HG02642 (cell line): ENCODE measurements around the gene LGALS4.
"Not testable (repeated sequence)": the region's sequence is repeated elsewhere in the genome, so short reads cannot be mapped to it uniquely, and the experiment has no call there.

Experiments used
- ATAC-seq: cut with Tn5 transposase; IDR thresholded peaks from one replicate; pipeline ENCODE4 v1.9.1; 2021; ENCODE audit warnings: mild to moderate bottlenecking; ENCODE audit not compliant: unreplicated experiment, poor library complexity

LGALS4 gene, protein sequence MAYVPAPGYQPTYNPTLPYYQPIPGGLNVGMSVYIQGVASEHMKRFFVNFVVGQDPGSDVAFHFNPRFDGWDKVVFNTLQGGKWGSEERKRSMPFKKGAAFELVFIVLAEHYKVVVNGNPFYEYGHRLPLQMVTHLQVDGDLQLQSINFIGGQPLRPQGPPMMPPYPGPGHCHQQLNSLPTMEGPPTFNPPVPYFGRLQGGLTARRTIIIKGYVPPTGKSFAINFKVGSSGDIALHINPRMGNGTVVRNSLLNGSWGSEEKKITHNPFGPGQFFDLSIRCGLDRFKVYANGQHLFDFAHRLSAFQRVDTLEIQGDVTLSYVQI

DNA sequence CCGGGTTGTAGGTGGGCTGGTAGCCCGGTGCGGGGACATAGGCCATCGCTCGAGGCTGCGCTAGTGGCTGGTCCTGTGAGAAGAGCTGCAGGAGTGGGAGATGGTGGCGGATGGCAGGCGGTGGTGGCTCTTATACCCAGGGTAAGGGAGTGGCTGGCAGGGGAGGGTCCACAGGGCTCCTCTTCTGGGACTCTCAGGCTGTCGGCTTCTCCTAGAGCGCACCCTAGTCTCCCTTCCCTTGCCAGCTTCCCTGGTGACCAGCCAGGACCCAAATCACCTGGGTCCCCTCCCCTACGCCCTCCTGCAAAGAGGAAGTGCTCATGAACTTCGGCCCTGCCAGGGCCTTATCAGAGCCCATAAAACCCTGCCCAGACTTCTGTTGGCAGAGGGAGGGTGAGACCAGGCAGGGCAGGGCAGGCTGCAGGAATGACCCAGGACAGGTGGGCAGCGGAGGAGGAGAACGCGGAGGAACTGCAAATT, at the start of gene LGALS4:
LGALS4 (minus strand) TSS at position 105 of the 480 bp plus-strand sequence; CDS start at position 46, 59 bp downstream.
- no peak for ATAC-seq

DNA sequence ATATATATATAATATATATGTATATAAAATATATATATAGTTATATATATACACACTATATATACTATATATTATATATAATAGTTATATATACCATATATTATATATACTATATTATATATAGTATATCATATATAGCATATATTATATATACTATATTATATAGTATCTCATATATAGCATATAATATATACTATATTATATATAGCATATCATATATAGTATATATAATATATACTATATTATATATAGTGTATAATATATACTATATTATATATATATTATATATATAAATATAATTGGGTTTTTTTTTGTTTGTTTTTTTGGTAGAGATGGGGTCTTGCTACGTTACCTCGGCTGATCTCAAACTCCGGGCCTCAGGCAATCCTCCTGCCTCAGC, 48.6 kb upstream of the LGALS4 start:
- no peak for ATAC-seq

DNA sequence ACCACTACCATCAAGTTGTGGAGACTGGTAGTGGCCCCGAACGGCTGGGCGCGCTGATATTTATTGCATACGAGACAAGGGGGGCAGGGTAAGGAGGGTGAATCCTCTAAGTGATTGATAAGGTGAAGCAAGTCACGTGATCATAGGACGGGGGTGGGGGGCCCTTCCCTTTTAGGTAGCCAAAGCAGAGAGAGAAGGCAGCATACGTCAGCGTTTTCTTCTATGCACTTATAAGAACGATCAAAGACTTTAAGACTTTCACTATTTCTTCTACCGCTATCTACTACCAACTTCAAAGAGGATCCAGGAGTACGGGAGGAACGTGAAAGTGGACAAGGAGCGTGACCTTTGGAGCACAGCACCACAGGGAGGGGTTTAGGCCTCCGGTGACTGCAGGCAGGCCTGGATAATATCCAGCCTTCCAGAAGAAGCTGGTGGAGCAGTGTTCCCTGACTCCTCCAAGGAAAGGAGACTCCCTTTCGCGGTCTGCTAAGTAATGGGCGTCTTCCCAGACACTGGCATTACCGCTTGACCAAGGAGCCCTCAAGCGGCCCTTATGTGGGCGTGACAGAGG, 47.0 kb upstream of the LGALS4 start:
- not testable (repeated sequence) for ATAC-seq

DNA sequence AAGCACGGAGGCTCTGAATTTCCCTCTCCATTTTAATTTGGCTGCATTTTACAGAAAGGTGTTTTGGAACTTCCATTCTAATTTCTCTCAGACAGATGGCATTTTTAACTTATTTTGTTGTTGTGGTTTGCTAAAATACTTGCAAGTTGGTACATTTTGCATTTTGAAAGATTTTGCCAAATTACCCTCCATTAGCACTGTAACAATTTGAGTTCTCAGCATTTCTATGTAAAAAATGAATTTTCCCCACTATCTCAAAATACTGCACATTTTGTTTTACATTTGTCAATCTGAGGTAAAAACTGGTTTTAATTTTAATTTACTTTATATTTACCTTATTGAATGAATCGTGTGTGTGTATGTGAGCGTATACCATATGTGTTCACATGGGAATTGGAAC, 44.1 kb upstream of the LGALS4 start:
- no peak for ATAC-seq

DNA sequence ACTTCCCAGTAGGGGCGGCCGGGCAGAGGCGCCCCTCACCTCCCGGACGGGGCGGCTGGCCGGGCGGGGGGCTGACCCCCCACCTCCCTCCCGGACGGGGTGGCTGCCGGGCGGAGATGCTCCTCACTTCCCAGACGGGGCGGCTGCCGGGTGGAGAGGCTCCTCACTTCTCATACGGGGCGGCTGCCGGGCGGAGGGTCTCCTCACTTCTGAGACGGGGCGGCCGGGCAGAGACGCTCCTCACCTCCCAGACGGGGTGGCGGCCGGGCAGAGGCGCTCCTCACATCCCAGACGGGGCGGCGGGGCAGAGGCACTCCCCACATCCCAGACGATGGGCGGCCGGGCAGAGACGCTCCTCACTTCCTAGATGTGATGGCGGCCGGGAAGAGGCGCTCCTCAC, 43.0 kb upstream of the LGALS4 start:
- ATAC-seq = not testable (repeated sequence)

DNA sequence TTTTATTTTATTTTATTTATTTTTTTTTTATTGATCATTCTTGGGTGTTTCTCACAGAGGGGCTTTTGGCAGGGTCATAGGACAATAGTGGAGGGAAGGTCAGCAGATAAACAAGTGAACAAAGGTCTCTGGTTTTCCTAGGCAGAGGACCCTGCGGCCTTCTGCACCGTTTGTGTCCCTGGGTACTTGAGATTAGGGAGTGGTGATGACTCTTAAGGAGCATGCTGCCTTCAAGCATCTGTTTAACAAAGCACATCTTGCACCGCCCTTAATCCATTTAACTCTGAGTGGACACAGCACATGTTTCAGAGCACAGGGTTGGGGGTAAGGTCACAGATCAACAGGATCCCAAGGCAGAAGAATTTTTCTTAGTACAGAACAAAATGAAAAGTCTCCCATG, 42.2 kb upstream of the LGALS4 start:
- not testable (repeated sequence) for ATAC-seq

DNA sequence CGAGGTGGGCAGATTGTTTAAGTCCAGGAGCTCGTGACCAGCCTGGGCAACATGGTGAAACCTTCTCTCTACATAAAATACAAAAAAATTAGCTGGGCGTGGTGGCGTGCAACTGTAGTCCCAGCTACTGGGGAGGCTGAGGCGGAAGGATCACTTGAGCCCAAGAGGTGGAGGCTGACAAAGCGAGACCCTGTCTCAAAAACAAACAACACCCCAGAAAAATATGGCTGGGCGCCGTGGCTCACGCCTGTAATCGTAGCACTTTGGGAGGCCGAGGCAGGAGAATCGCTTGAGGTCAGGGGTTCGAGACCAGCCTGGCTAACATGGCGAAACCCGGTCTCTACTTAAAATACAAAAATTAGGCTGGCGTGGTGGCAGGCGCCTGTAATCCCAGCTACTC, 40.5 kb upstream of the LGALS4 start:
- ATAC-seq = no peak

DNA sequence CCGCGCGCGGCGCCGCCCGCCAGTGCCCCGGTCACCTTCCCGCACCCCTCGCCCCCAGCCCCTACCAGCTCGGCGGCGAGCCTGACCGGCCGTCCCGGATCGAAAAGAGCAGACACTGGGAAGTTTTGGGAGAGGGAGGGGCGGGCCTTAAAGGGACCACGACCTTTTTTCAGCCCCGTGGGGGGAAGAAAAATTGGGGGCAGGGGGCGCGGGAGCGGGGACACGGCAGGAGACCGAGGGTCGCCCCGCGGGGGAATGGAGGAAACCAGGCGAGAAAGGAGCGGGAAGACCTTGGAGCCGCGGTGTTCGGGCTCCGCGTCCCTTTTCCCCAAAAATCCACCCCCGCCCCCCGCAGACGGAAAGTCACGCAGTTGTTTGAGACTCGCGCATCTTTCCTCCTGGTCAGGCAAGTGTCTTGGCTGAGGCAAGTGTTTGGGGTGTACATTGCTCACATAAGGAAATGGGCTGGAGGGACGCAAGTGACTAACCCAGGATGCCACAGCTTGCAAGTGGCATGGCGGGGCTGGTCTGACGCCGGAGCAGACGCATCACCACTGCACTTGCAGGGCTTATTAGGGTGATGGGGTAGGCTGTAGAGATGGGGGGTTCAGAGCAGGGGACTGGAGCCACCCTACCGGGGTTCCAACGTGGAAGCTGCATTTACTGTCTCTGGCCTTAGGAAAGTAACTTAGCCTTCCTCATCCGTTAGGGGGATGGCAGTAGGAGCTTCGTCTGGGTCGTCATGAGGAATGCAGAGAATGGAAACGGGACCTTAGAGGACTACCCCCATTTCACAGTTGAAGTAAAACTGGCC, 39.7 kb upstream of the LGALS4 start:
- no peak for ATAC-seq

DNA sequence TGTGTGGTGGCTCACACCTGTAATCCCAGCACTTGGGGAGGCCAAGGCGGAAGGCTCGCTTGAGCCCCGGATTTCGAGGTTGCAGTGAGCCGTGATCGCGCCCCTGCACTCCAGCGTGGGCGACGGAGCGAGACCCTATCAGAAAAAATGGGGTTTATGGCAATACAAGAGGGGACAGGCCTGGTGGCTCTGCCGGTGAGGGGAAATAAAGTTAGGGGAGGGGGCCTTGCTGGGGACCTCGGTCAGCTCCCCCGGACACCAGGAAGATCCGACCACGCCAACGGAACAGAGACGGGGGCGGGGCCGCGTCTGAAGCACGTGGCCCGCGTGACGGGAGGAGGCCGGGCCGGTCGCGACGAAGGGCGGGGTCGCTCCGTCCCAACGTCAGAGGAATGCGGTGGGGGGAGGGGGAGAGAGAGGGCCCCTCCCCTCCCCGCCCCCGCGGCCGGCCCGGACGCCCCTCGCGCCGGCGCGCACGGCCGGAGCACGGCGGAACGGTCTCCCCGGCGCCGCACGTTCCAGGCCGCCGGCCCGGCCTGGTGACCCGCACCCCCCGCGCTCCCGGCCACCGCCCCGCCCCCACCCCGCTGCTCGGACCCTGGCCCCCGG, 39.0 kb upstream of the LGALS4 start:
- peak; percentile 28 for ATAC-seq

DNA sequence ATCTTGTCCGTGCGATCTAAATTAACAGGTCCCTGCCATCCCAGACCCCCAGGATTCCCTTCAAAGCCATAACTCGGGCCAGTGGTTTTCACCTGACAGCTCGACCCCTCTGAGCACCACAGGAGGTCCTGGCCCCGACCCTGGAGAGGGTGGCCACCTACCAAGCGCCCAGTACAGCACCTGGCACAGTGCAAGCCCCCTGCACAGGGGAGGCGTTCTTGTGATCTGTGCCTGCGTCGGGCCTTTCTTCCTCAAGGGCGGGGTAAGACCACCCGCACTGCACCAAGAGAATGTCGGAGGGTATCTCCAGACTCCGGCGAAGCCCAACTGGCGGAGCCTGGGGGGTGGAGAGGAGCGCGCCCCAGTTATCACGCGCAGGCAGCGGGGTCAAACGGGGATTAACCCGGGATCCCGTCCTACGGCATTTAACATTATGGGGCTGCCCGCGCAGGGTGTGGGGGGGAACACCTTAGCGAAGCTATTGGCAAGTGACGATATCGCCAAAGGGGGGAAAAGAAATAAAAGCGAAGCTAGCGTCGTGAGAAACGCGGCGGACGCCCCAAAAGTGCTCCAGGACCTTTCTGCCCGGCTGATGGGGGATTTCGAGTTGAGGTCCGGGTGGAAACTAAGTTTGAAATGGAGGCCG, 38.4 kb upstream of the LGALS4 start:
- ATAC-seq = no peak

DNA sequence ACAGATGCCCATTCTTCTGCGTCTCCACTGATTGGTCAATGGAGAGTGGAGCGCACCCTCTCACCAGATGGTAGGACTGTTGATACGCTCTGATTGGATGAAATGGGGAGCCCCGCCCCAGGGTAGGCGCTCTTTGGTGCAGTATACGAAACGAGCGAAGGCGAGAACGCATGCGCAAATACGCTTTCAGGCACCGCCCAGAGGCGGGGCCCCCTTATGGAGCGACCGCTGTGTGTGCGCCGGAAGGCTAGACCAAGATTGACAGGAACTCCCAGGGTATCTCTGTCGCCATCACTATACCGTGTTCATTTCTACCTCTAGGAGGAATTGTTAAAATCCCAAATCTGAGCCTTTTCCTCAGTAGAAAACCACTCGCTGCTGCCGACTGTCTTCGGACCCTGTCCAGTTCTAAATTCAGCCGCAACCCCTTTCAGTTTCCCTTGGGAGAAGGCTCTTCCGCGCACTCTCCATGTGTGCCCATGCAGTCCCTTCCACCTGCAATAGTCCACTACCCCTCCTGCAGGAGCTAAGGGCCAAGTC, 37.8 kb upstream of the LGALS4 start:
- peak; percentile 68 for ATAC-seq

DNA sequence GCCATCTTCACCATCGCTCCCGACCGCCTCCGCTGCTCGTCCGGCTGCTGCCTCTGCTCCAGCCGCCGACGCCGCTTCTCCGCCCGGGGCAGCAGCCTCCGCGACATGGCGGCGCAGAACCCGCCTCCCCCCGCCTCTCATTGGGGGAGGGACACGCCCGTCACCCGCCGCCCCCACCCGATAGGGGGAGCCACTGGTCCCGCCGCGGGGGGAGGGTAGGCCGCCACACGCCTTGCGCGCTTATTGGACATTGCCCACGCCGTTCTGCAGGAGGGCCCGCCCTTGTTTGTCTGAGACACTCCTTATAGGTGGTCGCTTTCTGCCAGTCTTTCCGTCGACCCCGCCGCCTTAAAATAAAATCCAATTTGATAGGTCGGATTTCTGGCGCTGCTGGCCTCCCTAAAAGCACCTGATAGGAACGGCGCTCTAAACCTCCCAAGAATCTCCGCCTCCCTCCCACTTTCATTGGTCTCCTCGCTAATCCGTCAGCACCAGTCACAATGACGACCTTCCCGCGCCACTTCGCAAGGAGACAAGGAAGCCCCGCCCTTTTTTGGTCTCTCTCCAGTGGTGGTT, 37.2 kb upstream of the LGALS4 start, which contains the start of gene HNRNPL:
HNRNPL (minus strand) TSS at position 127 of the 576 bp plus-strand sequence; CDS start at position 107, 20 bp downstream.
- peak; percentile 66 for ATAC-seq

DNA sequence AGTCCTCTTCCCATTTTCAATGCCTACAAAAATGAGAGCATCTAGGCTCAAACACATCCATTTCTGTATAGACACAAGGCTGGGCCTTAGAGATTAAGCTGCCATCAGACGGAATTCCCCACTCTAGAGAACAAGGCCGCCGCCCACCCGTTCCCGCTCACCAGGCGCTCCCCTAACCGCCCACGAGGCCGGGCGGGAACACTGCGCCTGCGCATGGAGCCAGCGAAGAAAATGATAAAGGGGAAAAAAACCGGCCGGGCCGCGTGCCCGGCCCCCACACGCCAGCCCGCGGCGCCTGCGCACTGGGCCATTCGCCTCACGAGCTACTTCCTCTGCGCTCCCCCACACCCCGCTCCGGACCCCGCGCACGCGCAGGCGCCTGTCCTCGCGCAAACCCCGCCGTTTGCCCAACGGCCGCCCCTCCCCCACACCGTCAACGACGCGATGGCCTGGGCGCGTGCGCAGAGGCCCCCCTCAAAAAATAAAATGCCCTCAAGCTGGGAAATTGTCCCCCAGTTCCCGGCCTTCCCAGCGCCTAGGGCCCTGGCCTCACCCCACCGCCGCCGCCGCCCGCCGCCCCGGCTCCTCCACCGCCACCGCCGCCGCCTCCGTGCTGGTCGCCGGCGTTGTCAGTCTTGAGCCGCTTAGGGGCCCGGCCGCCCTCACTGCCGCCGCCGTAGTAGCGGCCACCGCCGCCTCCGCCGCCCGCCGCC, 36.6 kb upstream of the LGALS4 start:
- peak; percentile 26 for ATAC-seq

DNA sequence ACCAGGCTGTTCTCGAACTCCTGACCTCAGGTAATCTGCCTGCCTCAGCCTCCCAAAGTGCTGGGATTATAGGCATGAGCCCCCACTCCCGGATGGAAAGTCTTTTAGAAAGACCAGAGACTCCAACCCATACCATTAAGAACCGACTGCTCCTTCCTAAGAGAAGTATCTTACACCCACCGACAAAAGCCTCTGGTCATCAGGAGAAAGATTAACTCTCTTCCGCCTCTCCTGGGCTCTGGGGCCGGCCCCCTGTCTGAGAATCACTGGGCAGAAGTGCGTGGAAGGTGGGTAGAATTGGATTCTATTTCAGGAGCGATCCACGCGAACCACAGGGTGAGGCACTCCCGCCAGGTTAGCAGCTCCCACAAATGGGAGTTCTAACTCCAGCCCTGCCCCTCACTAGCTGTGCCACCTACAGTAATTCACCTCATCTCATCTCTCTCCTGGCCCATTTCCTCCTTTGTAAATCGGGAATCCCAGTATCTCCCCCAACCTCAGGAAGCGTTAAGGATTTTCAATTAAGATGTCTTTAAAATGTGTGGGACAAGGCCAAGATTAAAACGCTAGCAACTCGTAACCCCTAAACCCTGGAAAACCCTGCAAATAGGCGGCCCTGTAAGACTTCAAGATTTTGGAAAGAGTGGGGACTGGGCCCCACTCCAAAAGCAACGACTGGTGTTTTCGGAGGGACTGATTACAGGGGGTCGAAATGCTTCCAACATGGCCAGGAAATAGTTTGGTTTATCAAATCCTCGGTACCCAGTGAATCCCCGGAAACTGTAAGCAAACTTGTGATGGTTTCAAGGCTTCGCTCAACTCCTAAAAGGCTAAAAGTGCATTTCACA, 35.8 kb upstream of the LGALS4 start:
- ATAC-seq = no peak

DNA sequence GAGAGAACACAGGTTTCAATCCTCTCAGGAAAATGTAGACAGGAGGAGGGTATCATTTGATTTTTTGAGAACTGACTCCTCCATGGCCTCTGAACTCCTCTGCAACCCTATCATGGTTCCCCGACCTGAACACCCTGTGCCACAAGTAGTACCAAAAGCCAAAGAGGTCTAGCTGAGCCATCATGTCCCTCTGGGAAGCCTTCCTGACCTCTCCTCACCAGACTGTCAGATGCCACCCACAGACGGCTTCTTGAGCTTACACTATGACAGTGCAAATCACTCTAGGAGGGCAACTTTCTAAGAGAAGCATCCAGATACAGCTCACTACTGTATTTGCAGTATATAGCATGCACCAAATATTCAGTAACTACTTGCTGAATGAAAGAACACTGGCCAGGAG, 33.4 kb upstream of the LGALS4 start:
- ATAC-seq = no peak

DNA sequence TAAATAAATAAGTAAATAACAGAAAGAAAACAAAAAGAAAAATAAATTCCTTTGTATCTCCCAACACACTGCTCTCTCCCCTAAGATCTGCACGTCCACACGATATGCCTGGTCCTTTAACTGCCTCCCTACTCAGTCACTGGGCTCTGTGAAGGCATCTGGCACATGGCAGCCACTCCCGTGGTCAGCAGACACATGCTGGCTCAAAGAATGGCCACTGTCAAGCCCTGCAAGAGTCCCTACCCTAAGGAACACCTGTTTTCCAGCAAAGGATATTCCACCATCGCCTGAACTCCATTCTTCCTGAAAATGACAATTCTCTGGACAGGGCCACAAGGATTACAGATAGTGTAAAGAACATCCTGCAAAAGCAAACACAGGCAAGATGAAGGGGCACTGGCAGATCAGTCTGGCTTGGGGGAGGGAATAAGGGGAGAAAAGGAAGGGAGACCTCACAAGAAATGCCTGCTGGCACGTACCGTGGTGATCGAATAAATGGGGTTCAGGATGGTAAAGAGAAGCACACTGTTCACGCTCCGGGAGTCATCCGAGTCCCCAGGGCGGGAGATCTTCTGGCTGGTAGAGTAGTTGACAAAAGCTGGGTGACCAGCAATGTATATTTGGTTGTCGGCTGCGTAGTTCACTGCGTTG, 32.8 kb upstream of the LGALS4 start:
- ATAC-seq = no peak

DNA sequence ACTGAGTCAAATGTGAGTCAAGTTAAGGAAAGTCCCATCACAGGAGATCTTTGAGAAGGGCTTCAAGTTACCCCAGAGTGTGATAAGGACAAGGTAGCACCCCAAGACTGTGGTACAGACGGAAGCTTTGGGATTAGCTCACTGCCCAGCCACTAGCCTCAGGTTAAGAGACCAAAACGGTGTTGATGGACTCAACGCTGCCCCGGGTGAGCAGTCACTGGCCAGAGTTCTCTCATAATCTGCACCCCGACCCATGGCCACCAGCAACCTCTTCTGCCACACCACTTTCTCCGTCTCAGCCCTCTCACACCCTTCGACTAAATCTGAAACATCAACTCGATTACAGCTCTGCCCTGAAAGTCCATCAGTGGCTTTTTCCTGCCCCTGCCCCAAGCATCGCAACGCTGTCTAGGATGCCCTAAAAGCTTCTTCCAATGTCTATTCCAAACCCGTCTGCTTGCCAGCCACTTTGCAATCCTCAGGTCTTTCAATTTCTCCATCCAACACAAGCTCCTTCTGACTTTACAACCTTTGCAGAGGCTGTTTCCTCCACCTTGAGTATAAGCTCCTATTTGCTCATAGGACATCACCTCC, 31.4 kb upstream of the LGALS4 start:
- no peak for ATAC-seq
